Keratinocyte (primary cell): ENCODE measurements around the gene MKLN1.

ENCODE experiments used
- CTCF ChIP-seq, 3 experiments: IDR thresholded peaks in 1 of 3; conservative IDR thresholded peaks in 1 of 3; optimal IDR thresholded peaks in 1 of 3; 2 replicates in 2 of 3; 3 replicates in 1 of 3; pipeline versions ENCODE3 to v1.5.1; 2011; ENCODE audit warnings: low read length in 3 of 3, mild to moderate bottlenecking in 3 of 3, moderate library complexity in 2 of 3, control low read depth in 1 of 3, inconsistent platforms in 1 of 3; ENCODE audit not compliant: insufficient read depth in 2 of 3; ENCODE audit errors: extremely low read depth in 1 of 3
- EZH2 ChIP-seq: IDR thresholded peaks from one replicate; pipeline ENCODE4 v1.6.1; 2012; ENCODE audit warnings: inconsistent platforms, mild to moderate bottlenecking, low read length, moderate library complexity

GRCh38 chr7:131331806-131332205 is 4.1 kb downstream of the MKLN1 start:
- TF ChIP-seq CTCF (optimal IDR thresholded peaks at IDR 0.05 in 1 of 3, IDR thresholded peaks at IDR 0.05 in 1 of 3, conservative IDR thresholded peaks at IDR 0.05 in 1 of 3; ENCODE audit: extremely low read depth in 1 of 3, insufficient read depth in 2 of 3, low read length in 3 of 3), result no peak
- TF ChIP-seq EZH2, result no peak
